HepG2 (cell line): ENCODE data around the gene ACADS. TPM values are rescaled to one million over a fixed set of nuclear protein-coding genes. Genes with fewer than 3 reads are reported as not detected.

Experiments
- ATF2 ChIP-seq: sonication (generic); formaldehyde crosslinking; IDR thresholded peaks from 2 replicates; pipeline ENCODE4 v1.4.0; 2020; ENCODE audit warnings: missing genetic modification reagents
- BORCS8-MEF2B ChIP-seq: sonication (generic); formaldehyde crosslinking; IDR thresholded peaks from 2 replicates; pipeline ENCODE4 v1.8.0; 2022; ENCODE audit warnings: mild to moderate bottlenecking, missing genetic modification reagents
- DR1 ChIP-seq: sonication (generic); formaldehyde crosslinking; IDR thresholded peaks from 2 replicates; pipeline ENCODE4 v1.8.0; 2021; ENCODE audit warnings: mild to moderate bottlenecking, missing genetic modification reagents, inconsistent platforms
- KDM5A ChIP-seq: fragments of 200-600 bp; sonication (generic); IDR thresholded peaks from 2 replicates; pipeline ENCODE4 v1.7.0; 2018; ENCODE audit warnings: antibody characterized with exemption, mild to moderate bottlenecking, low read length, borderline replicate concordance
- NCOA5 ChIP-seq: sonication (generic); formaldehyde crosslinking; IDR thresholded peaks from 2 replicates; pipeline ENCODE4 v1.4.0; 2020; ENCODE audit warnings: missing genetic modification reagents
- ZBTB26 ChIP-seq: IDR thresholded peaks from 2 replicates; pipeline ENCODE4 v1.6.1; 2016; ENCODE audit warnings: missing compliant biosample characterization, missing genetic modification reagents, borderline replicate concordance
- ZBTB37 ChIP-seq: sonication (generic); formaldehyde crosslinking; IDR thresholded peaks from 2 replicates; pipeline ENCODE4 v1.4.0; 2020; ENCODE audit warnings: mild to moderate bottlenecking, missing genetic modification reagents
- ZBTB40 ChIP-seq, 2 experiments: fragments of 450-650 bp in 1 of 2; sonication (generic) in 1 of 2; formaldehyde crosslinking in 1 of 2; IDR thresholded peaks; 2 replicates each; pipeline versions ENCODE4 v1.6.1 to v1.8.0; 2016 to 2022; ENCODE audit warnings: antibody characterized with exemption in 1 of 2, mild to moderate bottlenecking in 1 of 2, missing genetic modification reagents in 1 of 2
- ZNF101 ChIP-seq: sonication (generic); formaldehyde crosslinking; IDR thresholded peaks from 2 replicates; pipeline ENCODE4 v1.4.0; 2020; ENCODE audit warnings: mild to moderate bottlenecking, low read depth, missing genetic modification reagents, borderline replicate concordance
- ZNF138 ChIP-seq: sonication (generic); formaldehyde crosslinking; IDR thresholded peaks from 2 replicates; pipeline ENCODE4 v1.5.0; 2020; ENCODE audit warnings: mild to moderate bottlenecking, low read depth, missing genetic modification reagents
- ZNF343 ChIP-seq: sonication (generic); formaldehyde crosslinking; IDR thresholded peaks from 2 replicates; pipeline ENCODE4 v1.4.0; 2020; ENCODE audit warnings: mild to moderate bottlenecking, missing genetic modification reagents
- ZNF850 ChIP-seq: sonication (generic); formaldehyde crosslinking; conservative IDR thresholded peaks from 2 replicates; pipeline ENCODE4 v1.9.0; 2021; ENCODE audit warnings: mild to moderate bottlenecking, missing genetic modification reagents
- polyA plus RNA-seq, 8 experiments: library from polyadenylated mRNA; depleted of rRNA in 3 of 8; stranded (reverse) in 7 of 8; unstranded in 1 of 8; fragments of >200 nt; fragmentation: Illumina TruSeq in 4 of 8; extraction: Trizol in 4 of 8; gene quantifications; 2 replicates each; pipeline versions ENCODE4 v1.2.1 to v1.2.3, GENCODE V29; 2011 to 2016; ENCODE audit warnings: low read depth in 4 of 8, missing spikeins in 1 of 8, mixed read lengths in 1 of 8; ENCODE audit not compliant: insufficient read depth in 1 of 8
- total RNA-seq, 5 experiments: library from RNA; depleted of rRNA; stranded (reverse); fragments of >200 nt; fragmentation: Illumina TruSeq; extraction: Trizol; gene quantifications; 2 replicates each; pipeline ENCODE4 v1.2.3, GENCODE V29; 2016; ENCODE audit warnings: low read depth in 1 of 5

The ACADS gene
- total and polyA plus RNA-seq, 2 of the 13 experiments (the other 11 are each of a cell fraction or from before 2014, with no cell fraction given), result 17.4 to 27.7 TPM

GRCh38 chr12:120725659-120726509 is at the start of gene ACADS (continued):
- TF ChIP-seq KDM5A (peak; percentile 33; the same call in 1 of the 2 replicates), ZBTB40 (IDR thresholded peaks at IDR 0.05) (no peak), ZBTB40 (CRISPR knock-in tag; IDR thresholded peaks at IDR 0.05) (peak; percentile 66; the same call in 1 of the 2 replicates), ZNF343 (CRISPR knock-in tag) (peak; percentile 33; the same call in 1 of the 2 replicates), BORCS8-MEF2B (no peak; the same call in 1 of the 2 replicates), DR1 (CRISPR knock-in tag) (no peak), ZBTB26 (CRISPR knock-in tag) (0 out of 2 replicates have a peak, but pooled peaks have one; percentile 36), ZBTB37 (CRISPR knock-in tag) (no peak), ZNF850 (CRISPR knock-in tag) (no peak), ATF2 (CRISPR knock-in tag) (peak; percentile 71), ZNF138 (no peak; the same call in 1 of the 2 replicates), ZNF101 (CRISPR knock-in tag) (no peak), NCOA5 (CRISPR knock-in tag) (no peak)
